HUES64 (cell line): Measurements from ENCODE around the gene MSI2.
A peak's percentile ranks its signal among the peaks of the same experiment; 100 is the strongest.

Source experiments
- H3K27ac ChIP-seq: 2 replicates; pipeline ENCODE4 v1.7.0; 2013; ENCODE audit warnings: low read depth, low read length, inconsistent platforms
- H3K27me3 ChIP-seq: 2 replicates; pipeline ENCODE4 v1.6.1; 2013; ENCODE audit warnings: mild to moderate bottlenecking, low read length; ENCODE audit not compliant: insufficient read depth
- H3K36me3 ChIP-seq: 2 replicates; pipeline ENCODE4 v1.6.1; 2013; ENCODE audit warnings: mild to moderate bottlenecking, low read length; ENCODE audit not compliant: insufficient read depth
- H3K4me1 ChIP-seq: 2 replicates; pipeline ENCODE4 v1.6.1; 2013; ENCODE audit warnings: mild to moderate bottlenecking, low read length, moderate library complexity; ENCODE audit not compliant: insufficient read depth
- H3K4me3 ChIP-seq: 2 replicates; pipeline ENCODE4 v1.5.1; 2013; ENCODE audit warnings: mild to moderate bottlenecking, low read length, moderate library complexity
- H3K9ac ChIP-seq: 2 replicates; pipeline ENCODE4 v1.6.1; 2013; ENCODE audit warnings: mild to moderate bottlenecking, low read depth, low read length
- H3K9me3 ChIP-seq: 2 replicates; pipeline ENCODE4 v1.6.1; 2013; ENCODE audit warnings: low read depth, low read length; ENCODE audit not compliant: insufficient read depth
- WGBS: fragments of 150-250, 120-280 bp; methylation state at CpG from one replicate; pipeline ENCODE4 v1.1.7; 2013; ENCODE audit warnings: missing lambda C conversion rate; 5-methylcytosine and 5-hydroxymethylcytosine counted together

Gene MSI2

GRCh38 chr17:57570724-57571344 lies 314.5 kb downstream of the MSI2 start:
- Histone ChIP-seq H3K9me3 (no peaks in the 10 kb centered on the region), H3K9ac (no peak overlapping the region), H3K36me3 (no peaks in the 10 kb centered on the region), H3K27me3 (no peaks in the 10 kb centered on the region), H3K27ac (no peak overlapping the region), H3K4me1 (0 out of 2 replicates have a peak, but pooled peaks cover 3% of the 10 kb centered on the region), H3K4me3 (no peak overlapping the region)
- WGBS, result 66% methylated on average over 10 of the region's 10 CpGs

GRCh38 chr17:57572062-57572461 lies 315.7 kb downstream of the MSI2 start:
- Histone ChIP-seq H3K27ac (no peak overlapping the region), H3K9me3 (no peaks in the 10 kb centered on the region), H3K4me3 (no peak overlapping the region), H3K36me3 (no peaks in the 10 kb centered on the region), H3K4me1 (peaks cover 12% of the 10 kb centered on the region), H3K27me3 (no peaks in the 10 kb centered on the region), H3K9ac (no peak overlapping the region)
- 93% methylated on average over 6 of the region's 6 CpGs for WGBS

- no peak overlapping the region for H3K4me3 ChIP-seq
- no peaks in the 10 kb centered on the region for H3K36me3 ChIP-seq
- H3K27me3 ChIP-seq, result no peaks in the 10 kb centered on the region
- H3K4me1 ChIP-seq, result peaks cover 18% of the 10 kb centered on the region
- no peaks in the 10 kb centered on the region for H3K9me3 ChIP-seq
- 96% methylated on average over 13 of the region's 13 CpGs for WGBS
- no peak overlapping the region for H3K9ac ChIP-seq
- H3K27ac ChIP-seq, result no peak overlapping the region
Measured at GRCh38 chr17:57572600-57572999, 316.3 kb downstream of the MSI2 start.

- H3K4me1 ChIP-seq, result peaks cover 27% of the 10 kb centered on the region
- H3K27ac ChIP-seq, result no peak overlapping the region
- H3K9me3 ChIP-seq, result no peaks in the 10 kb centered on the region
- no peaks in the 10 kb centered on the region for H3K36me3 ChIP-seq
- 96% methylated on average over 4 of the region's 4 CpGs for WGBS
- H3K4me3 ChIP-seq, result no peak overlapping the region
- no peak overlapping the region for H3K9ac ChIP-seq
- no peaks in the 10 kb centered on the region for H3K27me3 ChIP-seq
Measured at GRCh38 chr17:57574040-57574513, 317.8 kb downstream of the MSI2 start.

- H3K4me3 ChIP-seq, result no peak overlapping the region
- H3K27ac ChIP-seq, result no peak overlapping the region
- no peaks in the 10 kb centered on the region for H3K27me3 ChIP-seq
- H3K4me1 ChIP-seq, result peaks cover 30% of the 10 kb centered on the region
- no peaks in the 10 kb centered on the region for H3K36me3 ChIP-seq
- 95% methylated on average over 8 of the region's 8 CpGs for WGBS
- H3K9ac ChIP-seq, result no peak overlapping the region
- H3K9me3 ChIP-seq, result no peaks in the 10 kb centered on the region
Measured at GRCh38 chr17:57576744-57577143, 320.4 kb downstream of the MSI2 start.

GRCh38 chr17:57577751-57578607 lies 321.7 kb downstream of the MSI2 start:
- Histone ChIP-seq H3K9ac (no peak overlapping the region; the same call in 1 of the 2 replicates), H3K4me3 (peak overlapping the region; percentile 23; the same call in 1 of the 2 replicates), H3K4me1 (peaks cover 30% of the 10 kb centered on the region), H3K27ac (peak overlapping the region; percentile 9; the same call in 1 of the 2 replicates), H3K9me3 (no peaks in the 10 kb centered on the region), H3K27me3 (no peaks in the 10 kb centered on the region), H3K36me3 (no peaks in the 10 kb centered on the region)
- 49% methylated on average over 14 of the region's 17 CpGs for WGBS

- Histone ChIP-seq H3K27ac (no peak overlapping the region), H3K9me3 (no peaks in the 10 kb centered on the region), H3K4me1 (peaks cover 30% of the 10 kb centered on the region), H3K4me3 (no peak overlapping the region), H3K36me3 (no peaks in the 10 kb centered on the region), H3K27me3 (no peaks in the 10 kb centered on the region), H3K9ac (no peak overlapping the region)
- 95% methylated on average over 2 of the region's 5 CpGs for WGBS
Measured at GRCh38 chr17:57578608-57579225, 322.4 kb downstream of the MSI2 start.

GRCh38 chr17:57579245-57579644 lies 322.9 kb downstream of the MSI2 start:
- no peak overlapping the region for H3K27ac ChIP-seq
- 90% methylated on average over 11 of the region's 11 CpGs for WGBS
- H3K36me3 ChIP-seq, result no peaks in the 10 kb centered on the region

GRCh38 chr17:57580055-57580739 lies 323.9 kb downstream of the MSI2 start:
- H3K27ac ChIP-seq, result no peak overlapping the region
- no peaks in the 10 kb centered on the region for H3K27me3 ChIP-seq
- no peak overlapping the region for H3K9ac ChIP-seq
- WGBS, result 86% methylated on average over 5 of the region's 5 CpGs
- no peaks in the 10 kb centered on the region for H3K9me3 ChIP-seq
- no peaks in the 10 kb centered on the region for H3K36me3 ChIP-seq
- peaks cover 30% of the 10 kb centered on the region for H3K4me1 ChIP-seq
- H3K4me3 ChIP-seq, result no peak overlapping the region

More at GRCh38 chr17:57579245-57579644, 322.9 kb downstream of the MSI2 start:
- peaks cover 30% of the 10 kb centered on the region for H3K4me1 ChIP-seq
- no peaks in the 10 kb centered on the region for H3K9me3 ChIP-seq
- no peaks in the 10 kb centered on the region for H3K27me3 ChIP-seq
- no peak overlapping the region for H3K9ac ChIP-seq
- no peak overlapping the region for H3K4me3 ChIP-seq

- Histone ChIP-seq H3K27ac (no peak overlapping the region), H3K27me3 (no peaks in the 10 kb centered on the region)
Measured at GRCh38 chr17:57582881-57583756, 326.8 kb downstream of the MSI2 start.

More at GRCh38 chr17:57582881-57583756, 326.8 kb downstream of the MSI2 start:
- 97% methylated on average over 6 of the region's 6 CpGs for WGBS
- no peaks in the 10 kb centered on the region for H3K36me3 ChIP-seq
- H3K9ac ChIP-seq, result no peak overlapping the region
- no peaks in the 10 kb centered on the region for H3K9me3 ChIP-seq
- no peak overlapping the region for H3K4me3 ChIP-seq
- H3K4me1 ChIP-seq, result peaks cover 19% of the 10 kb centered on the region
